ENCODE results near the gene CACNB3. TPM values are rescaled to one million over a fixed set of nuclear protein-coding genes. Genes with fewer than 3 reads are reported as not detected.

Gene CACNB3
- total and polyA plus RNA-seq, 2 of the 8 experiments (the other 6 are each of a cell fraction or from before 2014, with no cell fraction given), result 12.5 to 16.0 TPM

Small RNAs within 50 kb of the gene (microRNA-seq; reads per million reads assigned to microRNA genes)
- gene MIR4701 (ENCODE audit: borderline microRNAs expressed in 2 of 2, borderline number of aligned reads in 2 of 2, borderline replicate concordance in 1 of 2), result 0 reads per million in 2 experiments

Small RNAs within 50 kb of the gene (small RNA-seq; reads per million reads assigned to genes)
- gene MIR4701 (ENCODE audit: insufficient read depth) (not detected), gene RF00019 (ENCODE audit: insufficient read depth) (not detected)

Other genes starting within 250 kb of the CACNB3 start
- gene LALBA, start 248.4 kb upstream of the CACNB3 start, total RNA-seq (2021; fragmentation: NEBNext Ultra II Directional; extraction: Animal tissue kit (Norgen Biotek cat#: 25700)), result not detected in 2 replicates
- not detected in 2 replicates for gene LALBA, start 248.4 kb upstream of the CACNB3 start, polyA plus RNA-seq (2011; rRNA removed)
- 46.1 and 48.4 TPM in 2 replicates for gene KANSL2, start 136.3 kb upstream of the CACNB3 start, total RNA-seq (2021; fragmentation: NEBNext Ultra II Directional; extraction: Animal tissue kit (Norgen Biotek cat#: 25700))
- 48.3 and 50.7 TPM in 2 replicates for gene KANSL2, start 136.3 kb upstream of the CACNB3 start, polyA plus RNA-seq (2011; rRNA removed)
- gene CCNT1, start 101.8 kb upstream of the CACNB3 start, total RNA-seq (2021; fragmentation: NEBNext Ultra II Directional; extraction: Animal tissue kit (Norgen Biotek cat#: 25700)), result 44.3 and 45.9 TPM in 2 replicates
- gene CCNT1, start 101.8 kb upstream of the CACNB3 start, polyA plus RNA-seq (2011; rRNA removed), result 10.8 and 13.2 TPM in 2 replicates
- 11.7 and 15.6 TPM in 2 replicates for gene ADCY6, start 29.4 kb upstream of the CACNB3 start, total RNA-seq (2021; fragmentation: NEBNext Ultra II Directional; extraction: Animal tissue kit (Norgen Biotek cat#: 25700))
- 17.5 and 19.7 TPM in 2 replicates for gene ADCY6, start 29.4 kb upstream of the CACNB3 start, polyA plus RNA-seq (2011; rRNA removed)
- gene DDX23, start 33.7 kb downstream of the CACNB3 start, total RNA-seq (2021; fragmentation: NEBNext Ultra II Directional; extraction: Animal tissue kit (Norgen Biotek cat#: 25700)), result 98.1 and 107 TPM in 2 replicates
- gene DDX23, start 33.7 kb downstream of the CACNB3 start, polyA plus RNA-seq (2011; rRNA removed), result 43.4 and 43.5 TPM in 2 replicates
- 15.8 and 16.2 TPM in 2 replicates for gene RND1, start 47.4 kb downstream of the CACNB3 start, total RNA-seq (2021; fragmentation: NEBNext Ultra II Directional; extraction: Animal tissue kit (Norgen Biotek cat#: 25700))
- gene RND1, start 47.4 kb downstream of the CACNB3 start, polyA plus RNA-seq (2011; rRNA removed), result 17.1 and 17.8 TPM in 2 replicates
- 65.1 and 75.6 TPM in 2 replicates for gene FKBP11, start 107.0 kb downstream of the CACNB3 start, total RNA-seq (2021; fragmentation: NEBNext Ultra II Directional; extraction: Animal tissue kit (Norgen Biotek cat#: 25700))
- gene FKBP11, start 107.0 kb downstream of the CACNB3 start, polyA plus RNA-seq (2011; rRNA removed), result 45.7 and 53.9 TPM in 2 replicates
- gene ARF3, start 139.0 kb downstream of the CACNB3 start, total RNA-seq (2021; fragmentation: NEBNext Ultra II Directional; extraction: Animal tissue kit (Norgen Biotek cat#: 25700)), result 250 and 251 TPM in 2 replicates
- gene ARF3, start 139.0 kb downstream of the CACNB3 start, polyA plus RNA-seq (2011; rRNA removed), result 231 and 262 TPM in 2 replicates
- 0.25 and 0.26 TPM in 2 replicates for gene WNT10B, start 153.2 kb downstream of the CACNB3 start, total RNA-seq (2021; fragmentation: NEBNext Ultra II Directional; extraction: Animal tissue kit (Norgen Biotek cat#: 25700))
- gene WNT10B, start 153.2 kb downstream of the CACNB3 start, polyA plus RNA-seq (2011; rRNA removed), result 1.8 and 1.9 TPM in 2 replicates
- gene WNT1, start 159.8 kb downstream of the CACNB3 start, total RNA-seq (2021; fragmentation: NEBNext Ultra II Directional; extraction: Animal tissue kit (Norgen Biotek cat#: 25700)), result not detected in 2 replicates
- not detected in 2 replicates for gene WNT1, start 159.8 kb downstream of the CACNB3 start, polyA plus RNA-seq (2011; rRNA removed)
- gene DDN, start 180.9 kb downstream of the CACNB3 start, total RNA-seq (2021; fragmentation: NEBNext Ultra II Directional; extraction: Animal tissue kit (Norgen Biotek cat#: 25700)), result 0.21 and 0.30 TPM in 2 replicates
- 0.14 and 0.20 TPM in 2 replicates for gene DDN, start 180.9 kb downstream of the CACNB3 start, polyA plus RNA-seq (2011; rRNA removed)
- gene PRKAG1, start 200.3 kb downstream of the CACNB3 start, total RNA-seq (2021; fragmentation: NEBNext Ultra II Directional; extraction: Animal tissue kit (Norgen Biotek cat#: 25700)), result 36.3 and 38.6 TPM in 2 replicates
- gene PRKAG1, start 200.3 kb downstream of the CACNB3 start, polyA plus RNA-seq (2011; rRNA removed), result 32.3 and 57.5 TPM in 2 replicates
- 86.3 and 92.3 TPM in 2 replicates for gene KMT2D, start 242.3 kb downstream of the CACNB3 start, total RNA-seq (2021; fragmentation: NEBNext Ultra II Directional; extraction: Animal tissue kit (Norgen Biotek cat#: 25700))
- gene KMT2D, start 242.3 kb downstream of the CACNB3 start, polyA plus RNA-seq (2011; rRNA removed), result 9.1 and 15.7 TPM in 2 replicates

Measured in H1 (cell line).